ENCODE measurements around the gene NUAK2. TPM values are rescaled to one million over a fixed set of nuclear protein-coding genes. Genes with fewer than 3 reads are reported as not detected.

NUAK2 gene
- total and polyA plus RNA-seq, 8 donors = 6.1 to 12.3 (median 8.6) TPM

- Histone ChIP-seq H3K4me1 (peaks cover 6 to 7% of the 10 kb centered on the region in 2 donors), H3K27ac (no peak overlapping the region), H3K27me3 (peaks cover 19 to 32% of the 10 kb centered on the region in 2 donors), H3K36me3 (no peaks in the 10 kb centered on the region), H3K4me3 (no peak overlapping the region), H3K9me3 (no peaks in the 10 kb centered on the region)
- DNase-seq (no peak), ATAC-seq (no peak)
- intact Hi-C loops (cut with DNase I) = no loop called here
- no peak for TF ChIP-seq CTCF (IDR thresholded peaks at IDR 0.05)
Measured at GRCh38 chr1:205348554-205349487, 27.3 kb upstream of the NUAK2 start.

GRCh38 chr1:205346956-205347574, 25.5 kb upstream of the NUAK2 start:
- no peaks in the 10 kb centered on the region for H3K36me3 ChIP-seq
- no peak overlapping the region for H3K27ac ChIP-seq
- DNase-seq (no peak), ATAC-seq (peak; percentile 63)
- intact Hi-C loops (cut with DNase I) = no loop called here
- H3K4me1 ChIP-seq = peaks cover 9 to 12% of the 10 kb centered on the region in 2 donors
- H3K9me3 ChIP-seq = no peaks in the 10 kb centered on the region
- no peak for TF ChIP-seq CTCF (IDR thresholded peaks at IDR 0.05)
- no peak overlapping the region for H3K4me3 ChIP-seq
- H3K27me3 ChIP-seq = peaks cover 28 to 49% of the 10 kb centered on the region in 2 donors

GRCh38 chr1:205345761-205346160, 24.2 kb upstream of the NUAK2 start:
- TF ChIP-seq CTCF (IDR thresholded peaks at IDR 0.05) = no peak
- no peak for ATAC-seq
- intact Hi-C loops (cut with DNase I) = no loop called here

GRCh38 chr1:205344066-205344928, 22.8 kb upstream of the NUAK2 start:
- no peak overlapping the region for H3K27ac ChIP-seq
- peak; percentile 70 for ATAC-seq
- no peak for TF ChIP-seq CTCF (IDR thresholded peaks at IDR 0.05)
- no peaks in the 10 kb centered on the region for H3K9me3 ChIP-seq
- H3K36me3 ChIP-seq = no peaks in the 10 kb centered on the region
- H3K27me3 ChIP-seq = peaks cover 28 to 52% of the 10 kb centered on the region in 2 donors
- peak in 1 of 4 donors; percentile 81 for DNase-seq
- H3K4me3 ChIP-seq = peak overlapping the region; percentile 20 to 25
- intact Hi-C loops (cut with DNase I) = no loop called here
- peaks cover 9 to 12% of the 10 kb centered on the region in 2 donors for H3K4me1 ChIP-seq

More at GRCh38 chr1:205345761-205346160, 24.2 kb upstream of the NUAK2 start:
- peaks cover 9 to 12% of the 10 kb centered on the region in 2 donors for H3K4me1 ChIP-seq
- no peak overlapping the region for H3K27ac ChIP-seq
- DNase-seq = no peak
- no peaks in the 10 kb centered on the region for H3K36me3 ChIP-seq
- H3K9me3 ChIP-seq = no peaks in the 10 kb centered on the region
- peaks cover 28 to 52% of the 10 kb centered on the region in 2 donors for H3K27me3 ChIP-seq
- H3K4me3 ChIP-seq = no peak overlapping the region

All from left lung (tissue), 10 donors.